Endothelial cell of hepatic sinusoid (primary cell): ENCODE measurements around the gene LAMC3.
"Not testable (repeated sequence)": the region's sequence is repeated elsewhere in the genome, so short reads cannot be mapped to it uniquely, and the experiment has no call there.

ENCODE experiments used
- in situ Hi-C: cut with HindIII; loops from 2 replicates; pipeline ENCODE4 v1.10.0; 2017; ENCODE audit warnings: low sequenced_read_pairs

The LAMC3 gene

DNA sequence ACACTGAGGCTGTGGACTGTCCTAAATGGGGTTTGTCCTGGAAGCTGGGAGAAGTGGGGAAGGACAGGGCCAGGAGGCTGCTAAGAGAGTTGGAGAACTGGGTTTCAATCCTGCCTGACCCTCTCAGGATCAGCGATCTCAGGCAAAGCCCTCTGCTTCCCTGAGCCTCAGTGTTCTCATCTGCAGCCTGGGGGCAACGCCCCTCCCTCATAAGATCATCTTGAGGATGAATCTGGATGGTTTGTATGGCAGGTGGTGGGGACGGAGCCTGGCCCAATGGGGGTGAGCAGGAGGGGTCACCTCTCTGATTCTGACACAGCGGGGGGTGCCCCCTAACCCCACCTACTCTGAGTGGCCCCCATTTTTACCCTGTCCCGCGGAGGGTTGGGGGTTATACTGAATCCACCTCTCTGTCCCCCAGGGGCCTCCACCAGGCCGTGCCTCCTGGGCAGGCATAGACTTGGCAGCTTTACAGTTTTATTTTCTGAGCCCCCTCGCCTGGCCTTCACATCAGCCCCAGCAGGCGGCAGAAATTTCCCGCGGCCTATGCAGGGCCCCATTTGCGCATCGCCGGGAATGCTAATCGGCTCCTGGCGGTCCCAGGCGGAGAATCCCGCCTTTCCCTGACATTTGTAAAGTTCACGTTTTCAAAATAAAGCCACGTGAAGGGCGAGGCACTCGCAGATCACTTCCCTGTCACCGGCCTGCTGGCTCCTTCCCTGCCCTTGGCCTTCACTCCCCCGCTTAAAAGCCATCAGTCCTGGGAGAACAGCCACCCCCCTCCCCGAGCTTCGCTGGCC lies 17.8 kb upstream of the LAMC3 start:
- in situ Hi-C loops, result no loop called here

GRCh38 chr9:130991778-130992681 lies 16.9 kb upstream of the LAMC3 start:
- in situ Hi-C loops, result no loop called here

- in situ Hi-C loops, result no loop called here
Measured at GRCh38 chr9:130992682-130993032, 16.3 kb upstream of the LAMC3 start.

- in situ Hi-C loops, result no loop called here
Measured at GRCh38 chr9:130993303-130994030, 15.5 kb upstream of the LAMC3 start.

DNA sequence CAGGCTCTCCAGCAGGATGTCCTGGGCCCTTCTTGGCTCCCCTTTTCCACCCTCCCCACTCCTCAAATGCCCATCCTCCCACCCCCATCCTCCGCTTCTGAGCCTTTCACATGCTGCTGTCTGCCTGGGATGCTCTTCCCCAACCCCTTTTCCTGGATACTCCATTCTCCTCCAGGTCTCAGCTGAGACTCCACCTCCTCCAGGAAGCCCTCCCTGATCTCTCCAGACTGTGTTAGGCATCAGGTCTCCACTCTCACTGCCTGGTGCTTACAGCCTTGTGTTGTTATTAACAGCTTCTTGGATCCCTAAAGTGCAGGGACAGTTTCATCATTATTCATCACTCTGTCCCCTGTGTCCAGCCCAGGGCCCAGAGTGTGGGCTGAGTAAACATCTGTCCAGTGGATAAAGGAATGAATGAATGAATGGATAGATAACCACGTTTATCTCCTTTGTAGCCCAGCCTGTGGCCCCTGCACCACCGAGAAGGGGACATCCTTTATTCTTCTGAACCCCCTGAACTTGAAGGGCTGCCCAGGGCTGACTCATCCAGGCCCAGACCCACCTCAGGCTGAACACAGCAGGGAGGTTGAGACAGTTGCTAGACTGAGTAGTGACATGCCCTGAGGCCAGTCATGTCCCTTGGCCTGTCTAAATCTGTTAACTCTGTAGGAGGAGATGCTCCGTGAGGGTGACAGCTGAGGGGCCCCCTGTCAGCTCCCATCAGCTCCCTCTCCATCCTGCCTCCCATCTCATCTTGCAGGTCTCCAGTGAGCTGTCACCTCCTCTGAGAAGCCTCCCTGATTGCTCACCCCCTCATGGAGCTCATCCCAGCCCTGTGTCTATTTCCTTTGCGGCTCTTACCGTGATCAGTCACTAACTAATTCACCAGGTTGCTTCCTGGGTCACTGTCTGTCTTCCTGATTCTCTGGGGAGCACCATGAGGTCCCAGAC lies 14.6 kb upstream of the LAMC3 start:
- in situ Hi-C loops, result no loop called here

DNA sequence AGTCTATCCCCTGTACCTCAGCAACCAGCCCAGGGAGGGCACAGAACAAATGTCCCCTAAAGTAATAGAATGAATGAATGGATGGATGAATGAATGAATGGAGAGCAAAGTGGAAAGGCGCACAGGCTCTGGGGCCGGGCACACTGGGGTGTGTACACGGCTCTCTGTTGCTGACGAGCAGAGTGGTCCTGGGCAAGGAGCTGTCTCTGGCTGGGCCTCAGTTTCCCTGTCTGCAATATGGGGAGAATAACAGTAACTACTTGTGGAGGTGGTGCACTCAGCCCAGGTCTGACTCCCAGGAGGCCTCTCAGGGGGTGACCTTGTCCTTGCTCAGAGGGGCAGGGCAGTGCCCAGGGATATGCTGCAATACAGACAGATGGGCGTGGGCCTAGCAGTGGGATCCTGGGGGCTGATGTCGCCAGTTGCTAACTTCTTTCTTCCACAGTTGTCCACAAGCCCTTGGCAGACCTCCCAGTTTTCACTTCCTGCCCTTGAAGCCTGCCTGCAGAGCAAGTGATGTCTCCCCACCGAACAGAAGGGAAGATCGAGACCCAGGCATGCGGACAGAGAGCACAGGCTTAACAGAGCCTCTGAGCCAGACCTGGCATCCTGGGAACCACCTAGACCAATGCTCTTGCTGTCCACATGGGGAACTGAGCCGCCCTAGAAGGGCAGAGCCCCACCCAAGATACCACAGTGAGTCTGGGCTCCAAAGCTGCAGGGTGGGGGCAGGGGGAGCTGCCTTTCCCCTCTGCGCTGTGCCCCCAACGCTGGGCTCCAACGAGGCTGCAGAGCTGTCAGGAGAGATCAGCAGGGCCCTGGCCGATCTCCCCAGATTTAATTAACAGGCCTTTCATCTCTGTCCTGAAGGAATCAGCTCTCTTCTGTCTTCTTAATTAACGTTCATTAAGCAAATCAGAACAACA lies 13.6 kb upstream of the LAMC3 start:
- in situ Hi-C loops, result no loop called here

- in situ Hi-C loops, result no loop called here
Measured at GRCh38 chr9:130996205-130996604, 12.8 kb upstream of the LAMC3 start.

GRCh38 chr9:130996676-130997394 lies 12.1 kb upstream of the LAMC3 start:
- in situ Hi-C loops, result no loop called here

- in situ Hi-C loops, result no loop called here
Measured at GRCh38 chr9:130997395-130997684, 11.6 kb upstream of the LAMC3 start.

DNA sequence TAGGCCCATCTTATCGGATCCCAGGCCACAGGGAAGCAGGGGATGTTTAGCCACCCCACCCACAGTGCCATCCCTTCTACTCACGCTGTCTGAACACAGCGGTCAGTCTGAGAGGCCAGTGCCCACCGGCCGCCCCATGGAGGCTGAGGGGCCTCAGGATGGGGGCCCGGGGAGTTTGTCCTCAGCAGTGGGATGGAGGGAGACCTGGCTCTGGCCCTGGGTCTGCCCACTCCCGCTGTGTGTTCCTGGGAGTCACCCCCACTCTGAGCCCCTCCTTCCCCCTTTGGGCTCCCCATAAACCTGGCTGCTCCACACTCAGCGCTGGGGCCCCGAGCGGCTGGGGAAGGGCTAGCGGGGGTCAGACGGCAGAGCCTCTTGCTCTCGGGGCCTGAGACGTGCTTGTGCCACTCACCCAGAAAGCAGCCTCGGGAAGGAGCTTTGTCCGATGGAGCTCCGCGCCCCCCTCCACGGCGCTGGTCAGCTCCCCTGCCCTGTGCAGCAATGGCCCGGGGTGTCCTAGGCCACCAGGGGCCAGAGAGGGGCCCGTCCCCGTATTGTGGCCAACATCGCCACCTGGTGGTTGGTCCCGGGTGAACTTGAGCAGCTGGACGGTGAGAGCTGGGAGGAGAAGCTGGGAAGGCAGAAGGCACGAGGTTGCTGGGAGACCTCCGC lies 10.9 kb upstream of the LAMC3 start:
- in situ Hi-C loops, result no loop called here

DNA sequence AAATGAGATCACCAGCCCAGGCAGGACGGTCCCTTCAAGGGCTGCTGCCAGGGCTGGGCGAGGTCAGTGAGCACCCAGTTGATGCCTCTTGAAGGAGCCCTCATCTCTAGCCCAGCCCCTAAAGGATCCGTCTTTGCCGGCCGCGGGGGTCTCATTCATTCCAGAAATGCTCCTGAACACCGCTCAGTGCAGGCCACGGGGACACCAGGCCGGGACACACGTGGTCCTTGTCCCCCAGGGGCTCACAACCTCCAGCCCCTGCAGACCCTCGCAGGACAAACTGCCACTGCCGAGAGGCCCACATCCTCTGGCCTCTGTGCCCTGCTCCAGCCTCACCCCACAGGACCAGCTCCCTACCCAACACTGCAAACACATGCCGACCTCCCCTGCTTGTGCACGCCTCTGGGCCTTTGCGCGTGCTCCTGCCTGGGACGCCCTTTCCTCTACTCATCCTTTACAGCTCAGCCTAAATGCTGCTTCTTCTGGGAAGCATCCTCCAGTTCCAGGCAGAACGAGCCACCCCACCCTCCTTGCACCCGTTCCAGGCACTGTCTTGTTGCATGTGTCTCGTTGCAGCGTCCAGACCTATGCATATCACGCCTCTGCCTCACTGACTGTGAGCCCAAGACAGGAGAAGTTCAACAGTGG lies 10.3 kb upstream of the LAMC3 start:
- in situ Hi-C loops, result no loop called here

DNA sequence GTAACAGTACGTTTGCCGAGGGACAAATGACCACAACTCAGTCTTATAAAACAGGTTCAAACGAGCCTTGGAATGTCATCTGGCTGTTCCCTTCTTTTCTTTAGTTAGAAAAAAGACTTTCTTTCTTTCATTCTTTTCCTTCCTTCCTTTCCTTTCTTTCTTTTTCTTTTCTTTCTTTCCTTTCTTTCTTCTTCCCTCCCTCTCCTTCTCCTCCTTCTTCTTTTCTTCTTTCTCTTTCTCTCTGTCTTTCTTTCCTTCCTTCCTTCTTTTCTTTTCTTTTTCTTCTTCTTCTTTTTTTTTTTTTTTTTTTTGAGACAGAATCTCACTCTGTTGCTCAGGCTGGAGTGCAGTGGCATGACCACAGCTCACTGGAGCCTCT lies 9.7 kb upstream of the LAMC3 start:
- in situ Hi-C loops, result no loop called here

- in situ Hi-C loops, result not testable (repeated sequence)
Measured at GRCh38 chr9:131000526-131000925, 8.4 kb upstream of the LAMC3 start.

DNA sequence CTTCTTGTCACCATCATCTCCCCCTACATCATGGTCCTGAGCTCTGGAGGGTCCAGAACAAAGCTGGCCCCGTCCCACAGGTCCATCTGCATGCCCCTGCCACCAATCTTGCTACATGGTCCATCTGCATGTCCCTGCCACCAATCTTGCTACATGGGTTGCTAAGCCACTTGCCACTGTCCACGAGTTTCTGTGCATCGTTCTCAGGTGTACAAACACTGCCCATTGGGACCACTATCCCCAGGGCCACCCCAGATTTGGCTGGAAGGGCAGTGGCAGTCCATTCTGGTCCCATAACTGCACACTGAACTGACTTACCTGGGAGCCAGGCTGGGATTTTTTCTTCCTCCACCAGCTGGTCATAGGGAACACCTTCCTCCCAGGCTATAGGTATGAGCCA lies 8.0 kb upstream of the LAMC3 start:
- in situ Hi-C loops, result no loop called here

- in situ Hi-C loops, result no loop called here
Measured at GRCh38 chr9:131001990-131002389, 7.0 kb upstream of the LAMC3 start.

DNA sequence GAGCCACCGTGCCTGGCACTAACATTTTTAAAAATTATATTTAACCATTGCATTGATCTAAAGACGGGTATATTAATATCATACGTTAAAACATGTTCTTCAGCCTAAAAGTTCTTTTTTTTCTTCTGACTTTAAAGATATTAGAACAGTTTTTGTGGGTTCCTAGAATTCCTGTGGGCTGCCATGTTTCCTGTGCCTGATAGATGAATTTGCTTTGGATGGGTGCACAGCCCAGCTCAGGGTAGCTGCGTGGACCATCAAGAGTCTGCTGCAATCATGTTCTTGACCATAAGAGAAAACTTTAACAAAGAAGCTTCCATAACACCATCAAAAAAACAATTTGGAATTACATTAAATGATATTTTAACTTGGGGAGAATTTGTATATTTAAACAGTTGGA lies 2.4 kb upstream of the LAMC3 start:
- in situ Hi-C loops, result no loop called here

GRCh38 chr9:131008086-131008485 lies 888 bp upstream of the LAMC3 start:
- in situ Hi-C loops, result no loop called here

- in situ Hi-C loops, result no loop called here
Measured at GRCh38 chr9:131008563-131008908, 438 bp upstream of the LAMC3 start.
